Pons (tissue), 1 donor: ENCODE results near the gene ZNF684.
"Not testable (repeated sequence)": the region's sequence is repeated elsewhere in the genome, so short reads cannot be mapped to it uniquely, and the experiment has no call there.

Source experiments
- DNase-seq: peaks from one replicate; pipeline ENCODE4 v3.0.0-alpha.2; 2016; ENCODE audit warnings: low spot score

ZNF684 gene

DNA sequence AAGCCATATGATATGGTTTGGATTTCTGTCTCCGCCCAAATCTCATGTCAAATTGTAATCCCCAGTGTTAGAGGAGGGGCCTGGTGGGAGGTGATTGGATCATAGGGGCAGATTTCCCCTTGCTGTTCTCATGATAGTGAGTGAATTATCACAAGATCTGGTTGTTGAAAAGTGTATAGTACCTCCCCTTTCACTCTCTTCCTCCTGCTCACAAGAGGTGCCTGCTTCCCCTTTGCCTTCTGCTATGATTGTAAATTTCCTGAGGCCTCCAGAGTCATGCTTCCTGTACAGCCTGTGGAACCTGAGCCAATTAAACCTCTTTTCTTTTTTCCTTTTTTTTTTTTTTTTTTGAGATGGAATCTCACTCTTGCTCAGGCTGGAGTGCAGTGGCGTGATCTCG, 43.4 kb downstream of the ZNF684 start:
- not testable (repeated sequence) for DNase-seq

DNA sequence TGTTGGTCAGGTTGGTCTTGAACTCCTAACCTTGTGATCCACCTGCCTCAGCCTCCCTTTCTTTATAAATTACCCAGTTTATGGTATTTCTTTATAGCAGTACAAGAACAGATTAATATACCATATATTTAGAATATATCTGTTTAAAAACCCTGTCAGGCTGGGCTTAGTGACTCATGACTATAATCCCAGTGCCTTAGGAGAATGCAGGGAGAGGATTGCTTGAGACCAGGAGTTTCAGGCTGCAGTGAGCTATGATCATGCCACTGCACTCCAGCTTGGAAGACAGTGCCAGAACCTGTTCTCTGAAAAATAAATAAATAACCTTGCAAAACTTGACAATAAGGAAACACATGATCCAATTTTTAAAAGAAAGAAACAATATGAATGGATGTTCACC, 43.9 kb downstream of the ZNF684 start:
- DNase-seq: no peak

DNA sequence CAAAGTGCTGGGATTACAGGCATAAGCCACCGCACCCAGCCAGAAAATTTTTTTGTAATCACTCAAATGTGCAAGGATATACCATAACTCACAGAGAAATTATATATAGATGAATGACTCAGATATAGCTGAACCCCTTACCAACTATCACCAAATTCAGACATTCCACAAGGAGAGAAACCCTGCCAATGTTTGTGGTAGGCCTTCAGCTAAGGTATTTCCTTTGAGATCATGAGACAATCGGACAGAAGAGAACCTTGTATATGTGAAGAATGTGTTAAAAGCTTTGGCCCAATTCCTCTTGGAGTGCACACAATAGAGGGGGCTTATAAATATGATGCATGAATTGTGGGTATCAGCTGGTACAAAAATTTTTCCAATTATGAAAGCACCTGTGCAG, 50.7 kb downstream of the ZNF684 start:
- DNase-seq: no peak

DNA sequence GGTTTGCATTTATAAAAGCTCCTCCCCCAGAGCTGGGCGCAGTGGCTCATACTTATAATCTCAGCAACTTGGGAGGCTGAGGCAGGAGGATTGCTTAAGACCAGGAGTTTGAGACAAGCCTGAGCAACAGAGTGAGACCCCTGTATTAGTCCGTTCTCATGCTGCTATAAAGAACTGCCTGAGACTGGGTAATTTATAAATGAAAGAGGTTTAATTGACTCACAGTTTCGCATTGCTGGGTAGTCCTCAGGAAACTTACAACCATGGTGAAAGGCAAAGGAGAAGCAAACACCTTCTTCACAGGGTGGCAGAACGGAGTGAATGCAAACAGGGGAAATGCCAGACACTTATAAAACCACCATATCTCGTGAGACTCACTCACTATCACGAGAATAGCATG, 52.5 kb downstream of the ZNF684 start:
- no peak for DNase-seq

DNA sequence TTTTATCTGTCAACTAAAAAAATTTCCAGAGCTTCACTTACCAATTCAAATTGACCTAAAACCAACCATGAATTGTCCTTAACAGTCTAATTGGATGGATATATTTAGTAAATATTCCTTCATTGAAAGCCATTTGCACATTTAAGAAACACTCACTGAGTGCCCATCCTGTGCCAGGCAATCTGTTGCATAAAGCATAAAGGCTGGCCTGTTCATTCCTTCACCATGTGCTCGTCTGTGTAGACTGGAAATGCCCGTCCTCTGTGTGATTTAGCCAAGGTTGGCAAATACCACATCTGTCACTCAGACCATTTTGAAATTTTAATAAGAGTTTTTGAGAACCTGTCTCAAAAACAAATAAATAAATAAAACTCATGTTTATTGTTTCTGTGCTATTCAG, 57.1 kb downstream of the ZNF684 start:
- DNase-seq: peak; percentile 61

DNA sequence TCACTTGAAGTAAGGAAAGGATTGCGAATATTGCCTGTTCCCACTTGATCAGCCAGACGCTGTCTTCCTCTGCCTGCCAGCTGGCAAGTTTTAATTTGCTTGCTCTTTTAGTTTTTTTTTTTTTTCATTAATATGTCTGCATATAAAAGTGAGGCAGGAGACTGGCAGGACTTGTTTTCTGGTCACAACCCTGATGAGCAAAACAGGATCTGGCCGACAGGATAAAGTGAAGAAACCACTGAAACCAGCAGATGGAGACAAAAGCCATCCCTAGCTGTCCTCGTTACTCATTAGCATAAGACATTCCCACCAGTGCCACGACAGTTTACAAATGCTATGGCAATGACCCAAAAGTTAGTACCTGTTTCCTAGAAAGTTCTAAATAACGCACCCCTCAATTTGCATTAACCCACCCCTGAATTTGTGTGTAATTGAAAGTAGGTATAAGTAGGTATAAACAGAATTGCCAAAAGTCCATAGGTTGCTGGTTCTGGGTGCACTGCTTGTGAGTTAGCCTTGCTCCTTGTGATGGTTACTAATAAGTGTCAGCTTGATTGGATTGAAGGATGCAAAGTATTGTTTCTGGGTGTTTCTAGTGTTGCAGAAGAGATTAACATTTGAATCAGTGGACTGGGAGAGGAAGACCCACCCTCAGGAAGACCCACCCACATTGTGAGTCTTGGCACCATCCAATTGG, 60.8 kb downstream of the ZNF684 start:
- peak; percentile 77 for DNase-seq

DNA sequence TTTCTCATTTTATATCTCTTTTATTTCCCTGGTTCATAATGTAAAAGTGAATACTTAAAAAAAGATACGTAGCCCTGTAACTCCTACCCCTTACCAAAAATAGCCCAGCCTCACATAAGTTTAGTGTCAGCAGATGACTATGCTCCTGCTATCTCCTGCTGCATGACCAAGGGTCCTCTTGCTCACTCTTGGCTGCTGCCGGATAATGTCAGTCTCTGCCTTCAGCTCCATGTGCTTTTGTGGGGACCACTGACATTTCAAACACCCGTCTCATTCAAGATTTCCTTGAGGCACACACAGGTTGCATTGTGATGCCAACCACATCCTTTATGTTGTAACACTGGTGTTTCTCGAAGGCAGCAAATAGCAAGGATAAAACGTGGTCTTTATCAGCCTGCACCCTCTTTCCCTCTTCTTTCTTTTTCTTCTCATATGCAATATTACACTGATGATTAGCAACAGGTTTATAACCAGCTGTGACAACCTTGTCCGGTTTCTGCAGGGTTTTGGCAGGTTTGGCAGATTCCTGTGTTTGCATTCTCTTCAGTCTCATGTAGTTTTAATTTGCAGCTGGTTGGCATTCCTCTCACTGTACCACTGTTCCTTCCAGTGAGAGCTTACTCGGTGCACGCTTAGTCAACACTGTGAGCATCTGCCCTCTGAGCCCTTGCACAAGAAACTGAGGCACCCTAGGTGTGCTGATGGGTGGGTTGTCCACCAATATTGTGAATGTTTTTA, 62.2 kb downstream of the ZNF684 start:
- DNase-seq: no peak

DNA sequence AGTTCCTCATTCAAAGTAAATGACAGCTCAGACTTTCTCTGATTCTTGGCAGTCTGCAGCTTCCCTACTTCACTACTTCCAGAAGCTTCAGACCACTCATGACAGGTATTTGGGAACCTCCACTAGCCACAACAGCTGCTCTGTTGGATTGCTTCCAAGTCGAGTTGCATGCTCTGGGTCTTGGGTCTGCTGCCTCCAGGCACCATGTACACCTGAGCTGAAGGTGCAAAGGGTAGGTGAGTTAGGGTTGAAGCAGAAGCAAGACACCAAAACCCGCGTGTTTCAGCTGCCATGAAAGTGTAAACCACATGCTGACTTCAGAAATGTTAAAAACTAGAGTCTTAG, 62.7 kb downstream of the ZNF684 start:
- no peak for DNase-seq

DNA sequence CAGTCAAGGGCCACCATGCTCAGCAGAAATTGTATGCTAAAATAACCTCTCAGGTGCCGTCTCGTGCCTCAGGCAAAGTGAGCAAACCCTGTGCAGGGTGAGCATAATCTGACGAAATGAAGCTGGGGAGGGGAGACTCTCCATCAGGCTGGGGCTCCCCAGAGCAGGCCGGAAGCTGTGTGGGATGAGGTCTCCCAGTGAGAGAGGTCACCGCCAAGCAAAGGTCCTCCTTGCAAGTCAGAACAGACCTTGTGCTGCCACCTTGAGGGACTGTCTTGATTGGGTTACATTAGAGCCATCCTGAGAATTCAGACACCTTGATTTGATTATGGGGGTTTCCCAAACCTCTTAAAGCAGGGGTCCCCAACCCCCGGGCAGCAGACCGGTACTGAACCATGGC, 64.2 kb downstream of the ZNF684 start:
- no peak for DNase-seq
